HCT116 (cell line): ENCODE results near the gene MBP. TPM values are rescaled to one million over a fixed set of nuclear protein-coding genes. Genes with fewer than 3 reads are reported as not detected.

ENCODE experiments used
- ATAC-seq: fragments of 200-7000 bp; cut with Tn5 transposase; 2 replicates; pipeline ENCODE4 v1.9.1; 2020; ENCODE audit warnings: mild to moderate bottlenecking, moderate library complexity
- BruUV-seq: library from RNA; stranded (reverse); fragments of 400-500 nt; replicated peaks from 2 replicates; lab custom pipeline; 2021; lab: Mats Ljungman, UMichigan
- CTCF ChIA-PET: fragments of 300-600 bp; sonication (Branson Sonifier 250); formaldehyde crosslinking; loops from one replicate; lab custom pipeline; 2021; ENCODE audit warnings: antibody characterized with exemption; lab: Charles Lee
- POLR2A ChIA-PET: fragments of 300-600, 350-600 bp; sonication (Branson Sonifier 250); formaldehyde crosslinking; loops from one replicate; lab custom pipeline; 2021; ENCODE audit warnings: antibody characterized with exemption; lab: Charles Lee
- RAD21 ChIA-PET, 2 experiments: fragments of 300-600 bp; sonication (Branson Sonifier 250); formaldehyde crosslinking; loops; one replicate each; lab custom pipeline; 2023; ENCODE audit warnings: low total read pairs in 2 of 2; ENCODE audit not compliant: uncharacterized antibody in 2 of 2, unreplicated experiment in 2 of 2, low non-redundant PET in 1 of 2; lab: Charles Lee
- DNase-seq: peaks from one replicate; pipeline ENCODE4 v3.0.0-alpha.2; 2010; ENCODE audit warnings: low read depth, low spot score
- H2AFZ ChIP-seq: fragments of 200-600 bp; shearing (Covaris generic), sonication (generic); 2 replicates; pipeline ENCODE4 v1.6.1; 2017; ENCODE audit warnings: low read depth, mixed run types, mixed read lengths, antibody characterized with exemption, low read length; ENCODE audit not compliant: poor library complexity, severe bottlenecking
- H3K27ac ChIP-seq: 2 replicates; pipeline ENCODE4 v1.5.1; 2012; ENCODE audit warnings: low read depth, low read length
- H3K27me3 ChIP-seq: fragments of 200-600 bp; sonication (generic); 2 replicates; pipeline ENCODE4 v1.6.1; 2016; ENCODE audit warnings: mixed run types, low read length, mixed read lengths; ENCODE audit not compliant: insufficient read depth
- H3K36me3 ChIP-seq, 2 experiments: fragments of 200-500 bp in 1 of 2; fragments of 200-600 bp in 1 of 2; sonication (Bioruptor generic) in 1 of 2; sonication (generic) in 1 of 2; 2 replicates each; pipeline versions ENCODE4 v1.5.1 to v1.6.1; 2014 to 2016; ENCODE audit warnings: low read length in 2 of 2, inconsistent platforms in 1 of 2, mixed read lengths in 1 of 2, mixed run types in 1 of 2; ENCODE audit not compliant: insufficient read depth in 2 of 2, control insufficient read depth in 1 of 2
- H3K4me1 ChIP-seq, 2 experiments: fragments of 200-600 bp in 1 of 2; sonication (generic) in 1 of 2; 2 replicates each; pipeline versions ENCODE4 v1.5.1 to v1.6.1; 2012 to 2017; ENCODE audit warnings: low read length in 2 of 2, inconsistent platforms in 1 of 2, mild to moderate bottlenecking in 1 of 2, mixed read lengths in 1 of 2, mixed run types in 1 of 2, moderate library complexity in 1 of 2; ENCODE audit not compliant: insufficient read depth in 2 of 2, control insufficient read depth in 1 of 2
- H3K4me2 ChIP-seq: fragments of 200-600 bp; sonication (generic); 2 replicates; pipeline ENCODE4 v1.6.1; 2017; ENCODE audit warnings: mixed run types, low read length, mixed read lengths
- H3K4me3 ChIP-seq, 2 experiments: fragments of 200-600 bp in 1 of 2; sonication (generic) in 1 of 2; replicated peaks in 1 of 2; 2 replicates each; pipeline ENCODE4 v1.5.1; 2011 to 2016; ENCODE audit warnings: low read length in 2 of 2, control low read depth in 1 of 2, low read depth in 1 of 2, mild to moderate bottlenecking in 1 of 2, mixed read lengths in 1 of 2, mixed run types in 1 of 2
- H3K79me2 ChIP-seq: fragments of 200-600 bp; sonication (generic); 2 replicates; pipeline ENCODE4 v1.6.1; 2017; ENCODE audit warnings: mild to moderate bottlenecking, mixed run types, low read length, moderate library complexity, mixed read lengths; ENCODE audit not compliant: insufficient read depth
- H3K9ac ChIP-seq: fragments of 200-600 bp; sonication (generic); 2 replicates; pipeline ENCODE4 v1.6.1; 2016; ENCODE audit warnings: low read length, mixed read lengths
- H3K9me2 ChIP-seq: fragments of 200-600 bp; sonication (generic), shearing (Covaris generic); 2 replicates; pipeline ENCODE4 v1.6.1; 2017; ENCODE audit warnings: mixed run types, mild to moderate bottlenecking, moderate library complexity; ENCODE audit not compliant: insufficient read depth
- H3K9me3 ChIP-seq, 2 experiments: fragments of 200-500 bp in 1 of 2; fragments of 200-600 bp in 1 of 2; sonication (Bioruptor generic) in 1 of 2; sonication (generic) in 1 of 2; 2 replicates each; pipeline ENCODE4 v1.6.1; 2014 to 2017; ENCODE audit warnings: low read length in 2 of 2, mixed read lengths in 2 of 2, inconsistent platforms in 1 of 2, low read depth in 1 of 2, mild to moderate bottlenecking in 1 of 2, mixed run types in 1 of 2, moderate library complexity in 1 of 2; ENCODE audit not compliant: control insufficient read depth in 1 of 2, insufficient read depth in 1 of 2
- H4K20me1 ChIP-seq: fragments of 200-600 bp; sonication (generic), shearing (Covaris generic); 2 replicates; pipeline ENCODE4 v1.6.1; 2017; ENCODE audit warnings: mixed run types, mild to moderate bottlenecking, moderate library complexity; ENCODE audit not compliant: insufficient read depth
- CEBPB ChIP-seq: IDR thresholded peaks from 2 replicates; pipeline ENCODE4 v1.6.1; 2012; ENCODE audit warnings: low read depth
- FOSL1 ChIP-seq: IDR thresholded peaks from 2 replicates; pipeline ENCODE4 v1.6.1; 2012; ENCODE audit warnings: low read depth
- intact Hi-C: fragments of 100-400 bp; cut with micrococcal nuclease; formaldehyde crosslinking; loops from 2 replicates; pipeline ENCODE4 v1.10.0; 2022
- total RNA-seq: library from RNA; stranded (reverse); gene quantifications from one replicate; pipeline ENCODE4 v1.2.1, GENCODE V29; 2021; ENCODE audit not compliant: unreplicated experiment
- TF ChIP-seq, protein P1 (sequence below), 3 experiments: fragments of 200-600 bp in 1 of 3; sonication (generic) in 1 of 3; IDR thresholded peaks in 2 of 3; conservative IDR thresholded peaks in 1 of 3; 2 replicates each; pipeline ENCODE4 v1.5.1; 2012 to 2017; ENCODE audit warnings: low read depth in 2 of 3, low read length in 2 of 3, antibody characterized with exemption in 1 of 3, borderline replicate concordance in 1 of 3, control low read depth in 1 of 3, mild to moderate bottlenecking in 1 of 3, mixed read lengths in 1 of 3, mixed run types in 1 of 3, moderate library complexity in 1 of 3; ENCODE audit not compliant: insufficient read depth in 1 of 3

MBP gene
- total RNA-seq, 1 experiment from 2014 or later: 34.9 TPM

DNA sequence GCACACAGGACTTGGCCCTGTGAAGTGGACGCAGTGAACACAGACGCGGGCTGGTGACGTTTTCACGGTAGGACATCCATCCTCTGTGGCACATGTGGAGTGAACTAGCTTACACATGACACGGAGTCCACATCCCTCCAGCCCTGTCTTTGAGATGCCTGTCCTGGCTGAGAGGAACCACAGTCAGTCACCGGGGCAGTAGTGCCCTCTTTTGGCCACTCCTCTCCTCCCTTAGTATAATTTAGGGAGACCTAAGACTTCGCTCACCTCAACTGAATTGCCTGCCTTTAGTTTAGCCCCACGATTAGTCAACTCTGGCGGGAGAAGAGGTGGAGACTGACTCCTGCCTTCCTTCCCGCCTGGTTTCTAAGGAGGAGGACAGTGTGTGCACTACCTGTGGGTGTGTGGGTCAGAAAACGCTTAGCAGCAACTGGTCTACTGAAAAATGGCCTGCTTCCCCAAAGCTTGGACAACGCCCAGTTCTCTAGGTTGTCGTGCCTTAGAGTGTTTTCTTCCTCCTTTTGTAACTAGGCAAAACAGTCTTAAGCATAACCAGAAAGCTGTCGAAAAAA, 70.6 kb downstream of the MBP start:
- H2AFZ ChIP-seq: no peak overlapping the region
- ATAC-seq (peak; percentile 26; the same call in 1 of the 2 replicates), DNase-seq (no peak)
- no TSS peak for BruUV-seq
- CTCF ChIA-PET: interaction anchor here (1.8 kb wide), 1 partner anchor 61 kb away, joined by 6 read pairs; no protein-coding TSS in a partner anchor
- no peak overlapping the region for H3K27ac ChIP-seq
- intact Hi-C loops: no loop called here
- no peaks in the 10 kb centered on the region for H3K9me2 ChIP-seq
- H3K4me1 ChIP-seq: peaks cover 36 to 53% of the 10 kb centered on the region in 2 experiments
- peaks cover 0 to 13% of the 10 kb centered on the region in 2 experiments; a peak in 1 of 4 replicates for H3K36me3 ChIP-seq
- peak overlapping the region; percentile 5; the same call in 1 of the 2 replicates for H3K4me2 ChIP-seq
- RAD21 ChIA-PET: interaction anchor here in 1 of 2 experiments (0.6 kb wide), 1 partner anchor 69 kb away, joined by 4 read pairs; no protein-coding TSS in a partner anchor
- no peaks in the 10 kb centered on the region for H3K27me3 ChIP-seq
- H3K79me2 ChIP-seq: peaks cover 16% of the 10 kb centered on the region; the same call in 1 of the 2 replicates
- no peak overlapping the region for H3K9ac ChIP-seq
- TF ChIP-seq FOSL1: no peak
- TF ChIP-seq, protein P1, sequence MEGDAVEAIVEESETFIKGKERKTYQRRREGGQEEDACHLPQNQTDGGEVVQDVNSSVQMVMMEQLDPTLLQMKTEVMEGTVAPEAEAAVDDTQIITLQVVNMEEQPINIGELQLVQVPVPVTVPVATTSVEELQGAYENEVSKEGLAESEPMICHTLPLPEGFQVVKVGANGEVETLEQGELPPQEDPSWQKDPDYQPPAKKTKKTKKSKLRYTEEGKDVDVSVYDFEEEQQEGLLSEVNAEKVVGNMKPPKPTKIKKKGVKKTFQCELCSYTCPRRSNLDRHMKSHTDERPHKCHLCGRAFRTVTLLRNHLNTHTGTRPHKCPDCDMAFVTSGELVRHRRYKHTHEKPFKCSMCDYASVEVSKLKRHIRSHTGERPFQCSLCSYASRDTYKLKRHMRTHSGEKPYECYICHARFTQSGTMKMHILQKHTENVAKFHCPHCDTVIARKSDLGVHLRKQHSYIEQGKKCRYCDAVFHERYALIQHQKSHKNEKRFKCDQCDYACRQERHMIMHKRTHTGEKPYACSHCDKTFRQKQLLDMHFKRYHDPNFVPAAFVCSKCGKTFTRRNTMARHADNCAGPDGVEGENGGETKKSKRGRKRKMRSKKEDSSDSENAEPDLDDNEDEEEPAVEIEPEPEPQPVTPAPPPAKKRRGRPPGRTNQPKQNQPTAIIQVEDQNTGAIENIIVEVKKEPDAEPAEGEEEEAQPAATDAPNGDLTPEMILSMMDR (IDR thresholded peaks at IDR 0.05 in 2 of 3, conservative IDR thresholded peaks at IDR 0.05 in 1 of 3; ENCODE audit: borderline replicate concordance in 1 of 3, insufficient read depth in 1 of 3, low read depth in 2 of 3, low read length in 2 of 3): 0 out of 6 replicates have a peak, but pooled peaks of 1 of the 3 experiments have one; percentile 18
- POLR2A ChIA-PET: no interaction called here
- H3K4me3 ChIP-seq: no peak overlapping the region
- no peaks in the 10 kb centered on the region for H3K9me3 ChIP-seq
- H4K20me1 ChIP-seq: no peaks in the 10 kb centered on the region

DNA sequence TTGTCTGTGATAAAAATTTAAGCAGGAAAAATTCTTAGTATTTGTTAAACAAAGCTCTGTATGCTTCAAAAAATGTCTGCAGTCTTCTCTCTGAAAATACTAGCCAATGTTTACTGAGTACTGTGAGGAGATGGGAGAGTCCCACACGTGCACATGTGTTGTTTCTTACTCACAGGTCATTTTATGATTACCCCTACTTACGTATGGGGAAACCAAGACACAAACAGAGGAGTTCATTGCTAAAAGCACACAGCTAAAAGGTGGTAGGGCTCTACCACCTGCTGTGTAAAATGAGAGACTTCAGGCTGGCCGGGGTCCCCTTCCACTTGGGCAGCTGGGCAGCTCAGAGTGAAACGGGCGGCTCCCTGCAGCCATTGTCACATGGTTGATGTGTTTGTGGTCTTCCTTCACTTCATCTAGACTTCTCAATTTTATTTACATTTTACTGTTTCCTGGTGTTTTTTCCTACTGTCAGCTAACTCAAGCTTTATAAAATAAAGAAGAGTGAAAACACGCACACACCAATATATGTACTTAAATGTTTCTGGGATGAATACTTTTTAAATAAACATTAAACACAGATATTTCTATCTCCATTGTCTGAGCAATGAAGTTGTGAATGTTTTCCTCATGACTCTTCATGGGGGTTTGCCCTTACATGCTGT, 71.2 kb downstream of the MBP start:
- CTCF ChIA-PET: interaction anchor here (1.8 kb wide), 1 partner anchor 61 kb away, joined by 6 read pairs; no protein-coding TSS in a partner anchor
- BruUV-seq: no TSS peak

More for the DNA sequence above, 71.2 kb downstream of the MBP start:
- RAD21 ChIA-PET: interaction anchor here in 1 of 2 experiments (0.6 kb wide), 1 partner anchor 69 kb away, joined by 4 read pairs; no protein-coding TSS in a partner anchor
- TF ChIP-seq CEBPB: no peak
- Histone ChIP-seq H3K27me3 (no peaks in the 10 kb centered on the region), H3K4me1 (peaks cover 29 to 47% of the 10 kb centered on the region in 2 experiments), H3K9me3 (no peaks in the 10 kb centered on the region), H3K27ac (no peak overlapping the region), H3K4me3 (no peak overlapping the region), H3K9me2 (no peaks in the 10 kb centered on the region), H3K4me2 (no peak overlapping the region), H4K20me1 (no peaks in the 10 kb centered on the region), H3K79me2 (peaks cover 16% of the 10 kb centered on the region; the same call in 1 of the 2 replicates), H3K9ac (no peak overlapping the region), H3K36me3 (peaks cover 0 to 13% of the 10 kb centered on the region in 2 experiments; a peak in 1 of 4 replicates), H2AFZ (no peak overlapping the region)
- intact Hi-C loops: no loop called here
- no peak for DNase-seq
- POLR2A ChIA-PET: no interaction called here
- ATAC-seq: no peak
